NCI-H2196 treated with DMSO at 0.1 percent for 48 hours (cell line): ENCODE measurements around the gene MARCHF2.

ENCODE experiments used
- DNase-seq: peaks from one replicate; lab custom pipeline; 2025; ENCODE audit not compliant: unreplicated experiment; lab: John Stamatoyannopoulos, UW

The MARCHF2 gene

GRCh38 chr19:8473648-8474476 is 60.8 kb downstream of the MARCHF2 start:
- DNase-seq = no peak

GRCh38 chr19:8475005-8475404 is 61.9 kb downstream of the MARCHF2 start:
- DNase-seq = no peak

GRCh38 chr19:8476524-8476923 is 63.4 kb downstream of the MARCHF2 start:
- no peak for DNase-seq

- DNase-seq = no peak
Observed at GRCh38 chr19:8477889-8478288, 64.8 kb downstream of the MARCHF2 start.

- no peak for DNase-seq
Observed at GRCh38 chr19:8478598-8478997, 65.5 kb downstream of the MARCHF2 start.

GRCh38 chr19:8481201-8481600 is 68.1 kb downstream of the MARCHF2 start:
- DNase-seq = no peak

GRCh38 chr19:8481616-8482015 is 68.5 kb downstream of the MARCHF2 start:
- DNase-seq = no peak

- DNase-seq = no peak
Observed at GRCh38 chr19:8482696-8483095, 69.6 kb downstream of the MARCHF2 start.

GRCh38 chr19:8483165-8483564 is 70.1 kb downstream of the MARCHF2 start:
- no peak for DNase-seq

- no peak for DNase-seq
Observed at GRCh38 chr19:8484331-8484894, 71.3 kb downstream of the MARCHF2 start.

GRCh38 chr19:8485561-8486371 is 72.7 kb downstream of the MARCHF2 start:
- no peak for DNase-seq

GRCh38 chr19:8486661-8487136 is 73.6 kb downstream of the MARCHF2 start:
- no peak for DNase-seq

- DNase-seq = no peak
Observed at GRCh38 chr19:8487137-8487851, 74.2 kb downstream of the MARCHF2 start.

- DNase-seq = no peak
Observed at GRCh38 chr19:8488365-8488764, 75.3 kb downstream of the MARCHF2 start.
